ENCODE measurements around the gene LEKR1.

The LEKR1 gene

GRCh38 chr3:156985711-156986110, 159.6 kb downstream of the LEKR1 start:
- Mint-ChIP-seq H3K4me1 (no peaks in the 10 kb centered on the region), H3K9me3 (no peaks in the 10 kb centered on the region), H3K27me3 (no peaks in the 10 kb centered on the region), H3K27ac (ENCODE audit: low read depth) (no peak overlapping the region), H3K36me3 (ENCODE audit: insufficient read depth) (no peaks in the 10 kb centered on the region), H3K4me3 (no peak overlapping the region)
- ATAC-seq (replicated peaks; ENCODE audit: extremely low read depth, poor library complexity, severe bottlenecking) (no peak), DNase-seq (ENCODE audit: low spot score in 2 of 2) (no peak)

- Mint-ChIP-seq H3K9me3 (no peaks in the 10 kb centered on the region), H3K27ac (ENCODE audit: low read depth) (no peak overlapping the region), H3K36me3 (ENCODE audit: insufficient read depth) (no peaks in the 10 kb centered on the region), H3K27me3 (no peaks in the 10 kb centered on the region), H3K4me1 (no peaks in the 10 kb centered on the region), H3K4me3 (no peak overlapping the region)
- DNase-seq (ENCODE audit: low spot score in 2 of 2) (no peak), ATAC-seq (replicated peaks; ENCODE audit: extremely low read depth, poor library complexity, severe bottlenecking) (no peak)
Measured at GRCh38 chr3:156987946-156988345, 161.8 kb downstream of the LEKR1 start.

- ATAC-seq (replicated peaks; ENCODE audit: extremely low read depth, poor library complexity, severe bottlenecking) (no peak), DNase-seq (ENCODE audit: low spot score in 2 of 2) (no peak)
- no peaks in the 10 kb centered on the region for H3K27me3 Mint-ChIP-seq
- H3K4me1 Mint-ChIP-seq, result no peaks in the 10 kb centered on the region
- H3K4me3 Mint-ChIP-seq, result no peak overlapping the region
- no peaks in the 10 kb centered on the region for H3K36me3 Mint-ChIP-seq (ENCODE audit: insufficient read depth)
- no peaks in the 10 kb centered on the region for H3K9me3 Mint-ChIP-seq
- H3K27ac Mint-ChIP-seq (ENCODE audit: low read depth), result no peak overlapping the region
Measured at GRCh38 chr3:156997351-156997750, 171.2 kb downstream of the LEKR1 start.

- H3K36me3 Mint-ChIP-seq (ENCODE audit: insufficient read depth), result no peaks in the 10 kb centered on the region
- no peaks in the 10 kb centered on the region for H3K4me1 Mint-ChIP-seq
- H3K9me3 Mint-ChIP-seq, result no peaks in the 10 kb centered on the region
- no peak for ATAC-seq (replicated peaks; ENCODE audit: extremely low read depth, poor library complexity, severe bottlenecking)
- no peak for DNase-seq (ENCODE audit: low spot score in 2 of 2)
- no peaks in the 10 kb centered on the region for H3K27me3 Mint-ChIP-seq
- H3K27ac Mint-ChIP-seq (ENCODE audit: low read depth), result no peak overlapping the region
- no peak overlapping the region for H3K4me3 Mint-ChIP-seq
Measured at GRCh38 chr3:157001221-157001957, 175.2 kb downstream of the LEKR1 start.

- H3K4me1 Mint-ChIP-seq, result peaks cover 7% of the 10 kb centered on the region
- H3K27me3 Mint-ChIP-seq, result no peaks in the 10 kb centered on the region
- no peaks in the 10 kb centered on the region for H3K36me3 Mint-ChIP-seq (ENCODE audit: insufficient read depth)
- H3K4me3 Mint-ChIP-seq, result no peak overlapping the region
- no peaks in the 10 kb centered on the region for H3K9me3 Mint-ChIP-seq
- DNase-seq (ENCODE audit: low spot score in 2 of 2) (no peak), ATAC-seq (replicated peaks; ENCODE audit: extremely low read depth, poor library complexity, severe bottlenecking) (no peak)
- no peak overlapping the region for H3K27ac Mint-ChIP-seq (ENCODE audit: low read depth)
Measured at GRCh38 chr3:157021679-157022078, 195.5 kb downstream of the LEKR1 start.

GRCh38 chr3:157023226-157023625, 197.1 kb downstream of the LEKR1 start:
- peaks cover 7% of the 10 kb centered on the region for H3K4me1 Mint-ChIP-seq
- H3K4me3 Mint-ChIP-seq, result no peak overlapping the region
- no peak overlapping the region for H3K27ac Mint-ChIP-seq (ENCODE audit: low read depth)
- H3K36me3 Mint-ChIP-seq (ENCODE audit: insufficient read depth), result no peaks in the 10 kb centered on the region
- no peak for DNase-seq (ENCODE audit: low spot score in 2 of 2)
- no peak for ATAC-seq (replicated peaks; ENCODE audit: extremely low read depth, poor library complexity, severe bottlenecking)
- no peaks in the 10 kb centered on the region for H3K9me3 Mint-ChIP-seq
- no peaks in the 10 kb centered on the region for H3K27me3 Mint-ChIP-seq

GRCh38 chr3:157026091-157026490, 199.9 kb downstream of the LEKR1 start:
- H3K27ac Mint-ChIP-seq (ENCODE audit: low read depth), result no peak overlapping the region
- peaks cover 7% of the 10 kb centered on the region for H3K4me1 Mint-ChIP-seq
- H3K27me3 Mint-ChIP-seq, result peaks cover 7% of the 10 kb centered on the region
- DNase-seq (ENCODE audit: low spot score in 2 of 2) (no peak), ATAC-seq (replicated peaks; ENCODE audit: extremely low read depth, poor library complexity, severe bottlenecking) (no peak)
- H3K4me3 Mint-ChIP-seq, result no peak overlapping the region
- H3K9me3 Mint-ChIP-seq, result no peaks in the 10 kb centered on the region
- H3K36me3 Mint-ChIP-seq (ENCODE audit: insufficient read depth), result no peaks in the 10 kb centered on the region

- Mint-ChIP-seq H3K27ac (ENCODE audit: low read depth) (no peak overlapping the region), H3K9me3 (no peaks in the 10 kb centered on the region), H3K27me3 (peaks cover 19% of the 10 kb centered on the region), H3K4me1 (peaks cover 11% of the 10 kb centered on the region), H3K4me3 (no peak overlapping the region), H3K36me3 (ENCODE audit: insufficient read depth) (no peaks in the 10 kb centered on the region)
- DNase-seq (ENCODE audit: low spot score in 2 of 2), result no peak
- no peak for ATAC-seq (replicated peaks; ENCODE audit: extremely low read depth, poor library complexity, severe bottlenecking)
Measured at GRCh38 chr3:157027861-157028745, 201.9 kb downstream of the LEKR1 start.

- Mint-ChIP-seq H3K9me3 (no peaks in the 10 kb centered on the region), H3K27me3 (peaks cover 19% of the 10 kb centered on the region), H3K27ac (ENCODE audit: low read depth) (no peak overlapping the region), H3K4me3 (no peak overlapping the region), H3K36me3 (ENCODE audit: insufficient read depth) (no peaks in the 10 kb centered on the region), H3K4me1 (peaks cover 11% of the 10 kb centered on the region)
- no peak for DNase-seq (ENCODE audit: low spot score in 2 of 2)
- ATAC-seq (replicated peaks; ENCODE audit: extremely low read depth, poor library complexity, severe bottlenecking), result no peak
Measured at GRCh38 chr3:157029365-157029790, 203.2 kb downstream of the LEKR1 start.

GRCh38 chr3:157030712-157031111, 204.6 kb downstream of the LEKR1 start:
- peaks cover 19% of the 10 kb centered on the region for H3K27me3 Mint-ChIP-seq
- H3K4me3 Mint-ChIP-seq, result no peak overlapping the region
- no peaks in the 10 kb centered on the region for H3K36me3 Mint-ChIP-seq (ENCODE audit: insufficient read depth)
- DNase-seq (ENCODE audit: low spot score in 2 of 2) (no peak), ATAC-seq (replicated peaks; ENCODE audit: extremely low read depth, poor library complexity, severe bottlenecking) (no peak)
- H3K9me3 Mint-ChIP-seq, result no peaks in the 10 kb centered on the region
- H3K4me1 Mint-ChIP-seq, result peaks cover 11% of the 10 kb centered on the region
- H3K27ac Mint-ChIP-seq (ENCODE audit: low read depth), result no peak overlapping the region

GRCh38 chr3:157033001-157033400, 206.8 kb downstream of the LEKR1 start:
- peaks cover 19% of the 10 kb centered on the region for H3K27me3 Mint-ChIP-seq
- no peaks in the 10 kb centered on the region for H3K9me3 Mint-ChIP-seq
- H3K4me1 Mint-ChIP-seq, result peaks cover 11% of the 10 kb centered on the region
- H3K27ac Mint-ChIP-seq (ENCODE audit: low read depth), result no peak overlapping the region
- no peaks in the 10 kb centered on the region for H3K36me3 Mint-ChIP-seq (ENCODE audit: insufficient read depth)
- no peak for ATAC-seq (replicated peaks; ENCODE audit: extremely low read depth, poor library complexity, severe bottlenecking)
- DNase-seq (ENCODE audit: low spot score in 2 of 2), result no peak
- no peak overlapping the region for H3K4me3 Mint-ChIP-seq

- ATAC-seq (replicated peaks; ENCODE audit: extremely low read depth, poor library complexity, severe bottlenecking), result no peak
- no peak overlapping the region for H3K4me3 Mint-ChIP-seq
Measured at GRCh38 chr3:157040456-157040855, 214.3 kb downstream of the LEKR1 start.

GRCh38 chr3:157042226-157042625, 216.1 kb downstream of the LEKR1 start:
- no peak for DNase-seq (ENCODE audit: low spot score in 2 of 2)
- H3K4me3 Mint-ChIP-seq, result no peak overlapping the region
- no peaks in the 10 kb centered on the region for H3K4me1 Mint-ChIP-seq
- ATAC-seq (replicated peaks; ENCODE audit: extremely low read depth, poor library complexity, severe bottlenecking), result no peak
- H3K9me3 Mint-ChIP-seq, result no peaks in the 10 kb centered on the region
- H3K36me3 Mint-ChIP-seq (ENCODE audit: insufficient read depth), result no peaks in the 10 kb centered on the region
- H3K27ac Mint-ChIP-seq (ENCODE audit: low read depth), result no peak overlapping the region
- no peaks in the 10 kb centered on the region for H3K27me3 Mint-ChIP-seq

More at GRCh38 chr3:157040456-157040855, 214.3 kb downstream of the LEKR1 start:
- DNase-seq (ENCODE audit: low spot score in 2 of 2), result no peak
- Mint-ChIP-seq H3K4me1 (no peaks in the 10 kb centered on the region), H3K36me3 (ENCODE audit: insufficient read depth) (no peaks in the 10 kb centered on the region), H3K27ac (ENCODE audit: low read depth) (no peak overlapping the region), H3K9me3 (no peaks in the 10 kb centered on the region), H3K27me3 (no peaks in the 10 kb centered on the region)
